ENCODE measurements around the gene DHX15. TPM values are rescaled to one million over a fixed set of nuclear protein-coding genes. Genes with fewer than 3 reads are reported as not detected.

The DHX15 gene
- total and polyA plus RNA-seq, 10 of the 15 experiments (the other 5 are each of a cell fraction or from before 2014, with no cell fraction given) = 166 to 269 (median 184) TPM

DNA sequence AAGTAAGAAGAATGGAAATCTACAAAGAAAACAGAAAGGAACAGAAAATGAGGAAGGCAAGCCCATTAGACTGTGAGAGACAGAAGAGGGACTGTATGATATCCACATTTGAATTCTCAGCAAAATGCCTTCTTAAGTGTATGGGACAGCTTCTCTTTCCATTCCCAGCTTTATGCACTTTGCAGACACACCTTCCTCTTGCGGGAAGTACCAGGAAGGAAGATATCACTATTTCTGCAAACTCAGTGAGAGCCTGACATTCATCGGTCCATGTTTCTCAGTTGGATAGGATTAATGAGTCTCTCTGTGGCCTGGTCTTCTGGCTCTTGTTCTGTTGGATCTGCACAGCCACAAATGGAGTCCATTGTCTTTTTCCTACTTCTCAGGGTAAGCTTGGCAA is 31.6 kb upstream of the DHX15 start (continued):
- TF ChIP-seq JUND (IDR thresholded peaks at IDR 0.05; ENCODE audit: low read depth, low read length) = no peak

DNA sequence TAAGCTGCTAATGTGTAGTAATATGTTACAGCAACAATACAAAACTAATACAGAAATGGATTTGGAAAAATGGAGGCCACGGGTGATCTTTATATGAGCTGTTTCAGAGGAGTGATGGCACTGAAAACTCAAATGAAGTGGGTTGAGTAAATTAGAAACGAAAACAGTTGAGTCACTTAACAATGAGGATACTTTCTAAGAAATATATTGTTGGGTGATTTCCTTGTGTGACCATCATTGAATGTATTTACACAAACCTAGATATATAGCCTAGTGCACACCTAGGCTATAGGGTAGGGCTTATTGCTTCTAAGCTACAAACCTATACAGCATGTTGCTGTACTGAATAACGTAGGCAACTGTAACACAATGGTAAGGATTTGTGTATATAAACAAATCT is 30.5 kb upstream of the DHX15 start:
- FAIRE-seq (no peak), DNase-seq (ENCODE audit: low read depth, low spot score) (no peak), ATAC-seq (no peak)
- WGBS (ENCODE audit: insufficient coverage, insufficient replicate concordance, low lambda C conversion rate, missing lambda C conversion rate) = 0% methylated on average over 3 of the region's 3 CpGs
- POLR2A ChIA-PET = no interaction called here
- H2AFZ ChIP-seq (ENCODE audit: control insufficient read depth, low read depth, low read length) = no peak overlapping the region
- no peak overlapping the region for H3K9ac ChIP-seq (ENCODE audit: control insufficient read depth, insufficient read depth, low read length)
- SMC1A ChIA-PET (ENCODE audit: uncharacterized antibody, unreplicated experiment) = no interaction called here
- CTCF ChIA-PET = no interaction called here
- in situ Hi-C loops (cut with MboI) = no loop called here
- BruUV-seq (replicated peaks) = no TSS peak
- no peak overlapping the region for H3K4me2 ChIP-seq (ENCODE audit: control insufficient read depth, insufficient read depth)
- no peaks in the 10 kb centered on the region for H3K9me3 ChIP-seq (replicated peaks; ENCODE audit: control insufficient read depth, insufficient read depth, low read length)
- H3K4me1 ChIP-seq (ENCODE audit: control insufficient read depth, insufficient read depth, low read length) = no peaks in the 10 kb centered on the region
- no peak overlapping the region for H3K27ac ChIP-seq (ENCODE audit: control insufficient read depth, insufficient read depth)
- no peaks in the 10 kb centered on the region for H3K36me3 ChIP-seq (ENCODE audit: control insufficient read depth in 2 of 2, insufficient read depth in 2 of 2, low read length in 1 of 2)
- intact Hi-C loops (cut with micrococcal nuclease; ENCODE audit: unreplicated experiment) = no loop called here
- H3K79me2 ChIP-seq (ENCODE audit: control insufficient read depth, insufficient read depth, low read length) = no peaks in the 10 kb centered on the region
- H4K20me1 ChIP-seq (ENCODE audit: control insufficient read depth, insufficient read depth) = no peaks in the 10 kb centered on the region
- H3K27me3 ChIP-seq (replicated peaks in 1 of 2; ENCODE audit: control insufficient read depth in 2 of 2, insufficient read depth in 2 of 2, low read length in 1 of 2) = no peaks in the 10 kb centered on the region
- TF ChIP-seq, protein P1, sequence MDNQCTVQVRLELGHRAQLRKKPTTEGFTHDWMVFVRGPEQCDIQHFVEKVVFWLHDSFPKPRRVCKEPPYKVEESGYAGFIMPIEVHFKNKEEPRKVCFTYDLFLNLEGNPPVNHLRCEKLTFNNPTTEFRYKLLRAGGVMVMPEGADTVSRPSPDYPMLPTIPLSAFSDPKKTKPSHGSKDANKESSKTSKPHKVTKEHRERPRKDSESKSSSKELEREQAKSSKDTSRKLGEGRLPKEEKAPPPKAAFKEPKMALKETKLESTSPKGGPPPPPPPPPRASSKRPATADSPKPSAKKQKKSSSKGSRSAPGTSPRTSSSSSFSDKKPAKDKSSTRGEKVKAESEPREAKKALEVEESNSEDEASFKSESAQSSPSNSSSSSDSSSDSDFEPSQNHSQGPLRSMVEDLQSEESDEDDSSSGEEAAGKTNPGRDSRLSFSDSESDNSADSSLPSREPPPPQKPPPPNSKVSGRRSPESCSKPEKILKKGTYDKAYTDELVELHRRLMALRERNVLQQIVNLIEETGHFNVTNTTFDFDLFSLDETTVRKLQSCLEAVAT (IDR thresholded peaks at IDR 0.05) = no peak
- no peak for TF ChIP-seq TCF12 (IDR thresholded peaks at IDR 0.05; ENCODE audit: low read depth, low read length)
- TF ChIP-seq, protein P2, sequence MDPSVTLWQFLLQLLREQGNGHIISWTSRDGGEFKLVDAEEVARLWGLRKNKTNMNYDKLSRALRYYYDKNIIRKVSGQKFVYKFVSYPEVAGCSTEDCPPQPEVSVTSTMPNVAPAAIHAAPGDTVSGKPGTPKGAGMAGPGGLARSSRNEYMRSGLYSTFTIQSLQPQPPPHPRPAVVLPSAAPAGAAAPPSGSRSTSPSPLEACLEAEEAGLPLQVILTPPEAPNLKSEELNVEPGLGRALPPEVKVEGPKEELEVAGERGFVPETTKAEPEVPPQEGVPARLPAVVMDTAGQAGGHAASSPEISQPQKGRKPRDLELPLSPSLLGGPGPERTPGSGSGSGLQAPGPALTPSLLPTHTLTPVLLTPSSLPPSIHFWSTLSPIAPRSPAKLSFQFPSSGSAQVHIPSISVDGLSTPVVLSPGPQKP (IDR thresholded peaks at IDR 0.05; ENCODE audit: low read depth, low read length) = no peak
- TF ChIP-seq, protein P3, sequence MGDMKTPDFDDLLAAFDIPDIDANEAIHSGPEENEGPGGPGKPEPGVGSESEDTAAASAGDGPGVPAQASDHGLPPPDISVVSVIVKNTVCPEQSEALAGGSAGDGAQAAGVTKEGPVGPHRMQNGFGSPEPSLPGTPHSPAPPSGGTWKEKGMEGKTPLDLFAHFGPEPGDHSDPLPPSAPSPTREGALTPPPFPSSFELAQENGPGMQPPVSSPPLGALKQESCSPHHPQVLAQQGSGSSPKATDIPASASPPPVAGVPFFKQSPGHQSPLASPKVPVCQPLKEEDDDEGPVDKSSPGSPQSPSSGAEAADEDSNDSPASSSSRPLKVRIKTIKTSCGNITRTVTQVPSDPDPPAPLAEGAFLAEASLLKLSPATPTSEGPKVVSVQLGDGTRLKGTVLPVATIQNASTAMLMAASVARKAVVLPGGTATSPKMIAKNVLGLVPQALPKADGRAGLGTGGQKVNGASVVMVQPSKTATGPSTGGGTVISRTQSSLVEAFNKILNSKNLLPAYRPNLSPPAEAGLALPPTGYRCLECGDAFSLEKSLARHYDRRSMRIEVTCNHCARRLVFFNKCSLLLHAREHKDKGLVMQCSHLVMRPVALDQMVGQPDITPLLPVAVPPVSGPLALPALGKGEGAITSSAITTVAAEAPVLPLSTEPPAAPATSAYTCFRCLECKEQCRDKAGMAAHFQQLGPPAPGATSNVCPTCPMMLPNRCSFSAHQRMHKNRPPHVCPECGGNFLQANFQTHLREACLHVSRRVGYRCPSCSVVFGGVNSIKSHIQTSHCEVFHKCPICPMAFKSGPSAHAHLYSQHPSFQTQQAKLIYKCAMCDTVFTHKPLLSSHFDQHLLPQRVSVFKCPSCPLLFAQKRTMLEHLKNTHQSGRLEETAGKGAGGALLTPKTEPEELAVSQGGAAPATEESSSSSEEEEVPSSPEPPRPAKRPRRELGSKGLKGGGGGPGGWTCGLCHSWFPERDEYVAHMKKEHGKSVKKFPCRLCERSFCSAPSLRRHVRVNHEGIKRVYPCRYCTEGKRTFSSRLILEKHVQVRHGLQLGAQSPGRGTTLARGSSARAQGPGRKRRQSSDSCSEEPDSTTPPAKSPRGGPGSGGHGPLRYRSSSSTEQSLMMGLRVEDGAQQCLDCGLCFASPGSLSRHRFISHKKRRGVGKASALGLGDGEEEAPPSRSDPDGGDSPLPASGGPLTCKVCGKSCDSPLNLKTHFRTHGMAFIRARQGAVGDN (IDR thresholded peaks at IDR 0.05) = no peak
- no peak for TF ChIP-seq MTA2 (IDR thresholded peaks at IDR 0.05; ENCODE audit: low read depth)
- no peak for TF ChIP-seq RB1 (IDR thresholded peaks at IDR 0.05; ENCODE audit: borderline replicate concordance)
- TF ChIP-seq NFXL1 (IDR thresholded peaks at IDR 0.05; ENCODE audit: borderline replicate concordance) = no peak
- no peak for TF ChIP-seq IRF4 (IDR thresholded peaks at IDR 0.05; ENCODE audit: low read depth, low read length)
- TF ChIP-seq MYC (IDR thresholded peaks at IDR 0.05; ENCODE audit: insufficient read depth, insufficient read length, insufficient replicate concordance, low read length, severe bottlenecking) = no peak
- no peak for TF ChIP-seq HCFC1 (IDR thresholded peaks at IDR 0.05; ENCODE audit: low read length)
- H3K4me3 ChIP-seq = no peak overlapping the region
- RAD21 ChIA-PET (ENCODE audit: unreplicated experiment) = no interaction called here
